Stimulated activated CD4-positive, alpha-beta T cell treated with anti-CD3 and anti-CD28 coated beads, Interleukin-1b, Interleukin-23, amount 100 ng/mL, for 1 hour (primary cell): ENCODE results near the gene KCTD17.

Experiments
- DNase-seq, 2 donors: peaks; one replicate each; pipeline ENCODE4 v3.0.0-alpha.2; 2020; ENCODE audit warnings: low read depth in 2 of 2

KCTD17 gene

DNA sequence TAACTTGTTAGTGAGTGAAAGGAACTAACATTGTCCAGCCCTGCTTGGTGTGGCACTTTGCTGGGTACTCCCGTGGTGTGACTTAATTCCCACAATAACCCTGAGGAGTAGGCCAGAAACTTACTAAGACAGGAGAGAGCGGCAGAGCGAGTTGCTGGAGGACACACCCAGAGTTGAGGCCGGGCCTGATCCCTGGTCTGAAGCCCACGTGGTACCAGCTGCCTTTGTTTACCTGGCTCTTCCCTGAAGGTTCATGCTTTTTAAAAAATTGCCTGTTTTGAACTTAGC is 31.4 kb upstream of the KCTD17 start:
- DNase-seq: no peak

DNA sequence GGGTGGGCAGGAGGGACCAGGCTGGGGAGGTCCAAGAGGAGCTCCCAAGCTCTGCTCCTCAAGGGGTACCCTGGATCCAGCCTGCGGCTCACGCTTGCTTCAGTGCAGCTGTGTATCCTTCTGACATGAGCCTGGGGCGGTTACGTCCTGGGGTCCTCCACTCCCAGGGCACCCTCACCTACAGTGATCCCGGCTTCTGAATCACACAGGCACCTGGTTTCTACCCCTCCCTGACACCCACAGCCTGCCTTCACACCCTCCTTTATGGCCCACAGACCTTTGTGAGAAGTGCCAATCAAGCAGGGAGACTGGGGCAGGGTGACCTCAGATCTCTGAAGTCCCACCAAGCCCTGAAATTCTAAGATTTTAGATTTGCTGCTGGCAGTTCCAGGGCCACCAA is 30.5 kb upstream of the KCTD17 start:
- DNase-seq: no peak

DNA sequence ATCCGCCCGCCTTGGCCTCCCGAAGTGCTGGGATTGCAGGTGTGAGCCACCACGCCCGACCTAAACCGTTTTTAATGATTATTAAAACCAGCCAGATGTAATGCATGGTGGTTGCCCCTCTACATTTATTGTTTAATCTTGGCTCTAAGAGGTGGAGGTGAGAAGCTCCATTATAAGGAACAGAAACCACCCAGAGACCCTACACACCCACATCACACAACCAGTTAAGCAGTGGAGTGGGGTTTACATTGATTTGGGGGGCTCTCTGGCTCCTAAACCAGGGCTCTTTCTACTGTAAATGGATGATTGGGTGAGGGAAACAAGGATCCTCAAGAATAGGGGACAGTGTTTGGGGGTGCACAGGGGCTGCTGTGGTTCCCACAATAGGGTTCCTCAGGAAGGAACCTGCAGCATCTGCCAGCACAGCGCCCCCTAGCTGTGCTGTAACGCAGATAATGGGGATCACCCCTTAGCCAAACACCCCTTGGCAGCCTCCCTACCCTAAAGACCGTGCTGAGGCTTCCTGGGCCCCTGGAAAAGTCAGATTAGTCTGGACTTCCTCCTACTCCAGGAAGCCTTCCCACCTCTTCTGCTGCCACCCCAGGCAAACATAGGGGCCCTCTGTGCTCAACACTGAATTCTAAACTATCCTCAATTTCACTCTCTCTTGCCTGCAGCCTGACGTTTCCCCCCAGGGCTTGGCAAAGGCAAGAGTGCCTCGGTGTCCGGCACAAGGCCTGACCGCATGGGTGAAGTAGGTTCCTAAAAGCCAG is 29.6 kb upstream of the KCTD17 start:
- DNase-seq: peak; percentile 27

DNA sequence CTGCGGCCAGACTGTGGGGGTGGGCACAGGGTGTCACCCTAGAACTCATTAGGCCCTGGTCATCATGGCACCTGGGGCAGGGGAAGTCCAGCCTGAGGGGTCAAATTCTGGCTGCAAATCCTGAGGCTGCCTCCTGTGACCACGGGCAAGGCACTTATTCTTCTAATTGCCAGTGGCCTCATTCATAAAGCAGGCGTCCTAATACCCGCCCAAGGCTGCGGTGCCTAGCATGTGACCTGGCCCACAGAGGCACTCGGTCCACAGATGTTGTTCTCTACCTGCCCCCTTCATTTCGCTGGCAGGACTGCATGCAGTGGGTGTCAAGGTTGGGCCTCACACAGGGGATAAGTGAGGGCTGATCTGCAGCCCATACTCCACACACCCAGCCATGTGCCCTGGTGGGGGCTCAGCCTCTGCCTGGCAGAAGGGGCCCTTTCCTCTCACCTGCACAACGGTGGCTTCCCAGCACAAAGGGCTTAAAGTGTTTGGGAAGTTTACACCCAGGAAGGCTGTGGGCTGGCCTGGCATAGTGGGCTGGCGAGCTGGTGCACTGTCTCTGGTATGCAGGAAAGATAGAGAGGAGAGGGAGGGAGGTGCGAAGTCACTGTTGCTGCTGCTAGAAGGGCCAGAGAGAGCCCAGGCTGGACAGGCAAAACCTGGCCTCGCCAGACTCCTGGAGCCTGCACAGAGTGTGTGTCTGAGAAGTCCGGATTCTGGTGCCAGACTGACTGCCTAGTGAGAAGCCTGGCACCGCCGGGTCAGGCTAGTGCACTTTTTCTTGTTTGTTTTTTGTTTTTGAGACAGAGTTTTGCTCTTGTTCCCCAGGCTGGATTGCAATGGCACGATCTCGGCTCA is 28.8 kb upstream of the KCTD17 start:
- no peak for DNase-seq

DNA sequence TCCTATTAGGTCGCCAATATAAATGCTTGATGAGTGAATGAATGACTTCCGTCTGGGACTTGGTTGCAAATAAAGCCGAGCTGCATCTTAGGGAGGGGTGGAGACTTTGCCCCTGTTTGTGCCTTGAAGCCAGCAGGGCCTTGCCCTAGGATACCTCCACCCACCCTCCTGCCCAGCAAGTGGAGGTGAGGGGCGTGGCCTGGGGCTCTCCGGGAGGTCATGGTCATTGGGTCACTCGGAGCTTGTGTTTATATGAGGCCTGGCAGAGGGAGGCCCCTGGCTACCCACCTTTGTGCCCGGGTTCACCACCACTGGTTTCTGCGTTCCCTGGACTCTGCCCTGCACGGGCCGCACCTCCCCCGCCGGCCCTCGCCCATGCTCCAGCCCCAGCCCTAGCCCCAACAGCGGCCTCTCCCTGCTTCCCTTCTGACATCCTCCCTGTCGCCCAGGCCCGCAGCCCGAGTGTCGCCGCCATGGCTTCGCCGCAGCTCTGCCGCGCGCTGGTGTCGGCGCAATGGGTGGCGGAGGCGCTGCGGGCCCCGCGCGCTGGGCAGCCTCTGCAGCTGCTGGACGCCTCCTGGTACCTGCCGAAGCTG is 27.7 kb upstream of the KCTD17 start:
- DNase-seq: no peak

DNA sequence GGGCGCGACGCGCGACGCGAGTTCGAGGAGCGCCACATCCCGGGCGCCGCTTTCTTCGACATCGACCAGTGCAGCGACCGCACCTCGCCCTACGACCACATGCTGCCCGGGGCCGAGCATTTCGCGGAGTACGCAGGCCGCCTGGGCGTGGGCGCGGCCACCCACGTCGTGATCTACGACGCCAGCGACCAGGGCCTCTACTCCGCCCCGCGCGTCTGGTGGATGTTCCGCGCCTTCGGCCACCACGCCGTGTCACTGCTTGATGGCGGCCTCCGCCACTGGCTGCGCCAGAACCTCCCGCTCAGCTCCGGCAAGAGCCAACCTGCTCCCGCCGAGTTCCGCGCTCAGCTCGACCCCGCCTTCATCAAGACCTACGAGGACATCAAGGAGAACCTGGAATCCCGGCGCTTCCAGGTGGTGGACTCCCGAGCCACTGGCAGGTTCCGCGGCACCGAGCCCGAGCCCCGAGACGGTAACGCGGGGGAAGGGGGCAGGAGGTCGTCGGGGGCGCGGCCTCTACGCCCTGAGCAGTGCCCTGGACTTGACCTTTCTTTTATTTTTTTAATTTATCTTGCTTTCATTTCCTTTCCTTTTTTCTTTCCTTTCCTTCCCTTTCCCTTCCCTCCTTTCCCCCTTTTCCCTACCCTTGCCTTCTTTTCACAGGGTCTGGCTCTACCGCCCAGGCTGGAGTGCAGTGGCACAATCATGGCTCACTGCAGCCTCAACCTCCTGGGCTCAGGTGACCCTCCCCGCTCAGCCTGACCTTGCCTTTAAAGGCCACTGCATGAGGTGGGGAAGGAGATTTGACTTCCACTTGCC is 27.0 kb upstream of the KCTD17 start:
- no peak for DNase-seq

DNA sequence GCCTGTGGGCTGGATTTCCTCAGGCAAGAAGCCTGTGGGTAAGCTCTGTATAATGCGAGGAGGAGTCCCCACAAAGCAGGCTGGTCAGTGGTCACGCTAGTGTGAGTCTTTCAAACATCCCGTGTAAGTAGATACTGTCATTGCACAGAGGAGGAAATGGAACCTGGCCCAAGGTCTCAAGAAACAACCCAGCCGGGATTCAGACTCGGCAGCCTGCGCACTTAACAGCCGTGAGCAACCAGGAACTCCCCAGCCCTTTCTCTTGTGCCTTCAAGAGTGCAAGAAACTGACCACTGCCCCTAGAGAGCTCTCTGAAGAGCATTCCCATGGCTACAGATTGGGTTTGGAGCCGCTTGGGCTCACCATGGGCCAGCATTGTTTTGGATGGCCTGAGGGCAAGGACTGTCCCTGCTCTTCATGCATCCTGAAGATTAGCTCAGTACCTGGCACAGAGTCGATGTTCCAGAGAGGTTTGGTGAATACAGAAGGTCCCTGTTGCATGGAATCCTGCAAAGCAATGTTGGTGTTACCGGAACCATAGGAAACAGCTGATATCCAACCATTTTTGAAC is 26.0 kb upstream of the KCTD17 start:
- DNase-seq: no peak

DNA sequence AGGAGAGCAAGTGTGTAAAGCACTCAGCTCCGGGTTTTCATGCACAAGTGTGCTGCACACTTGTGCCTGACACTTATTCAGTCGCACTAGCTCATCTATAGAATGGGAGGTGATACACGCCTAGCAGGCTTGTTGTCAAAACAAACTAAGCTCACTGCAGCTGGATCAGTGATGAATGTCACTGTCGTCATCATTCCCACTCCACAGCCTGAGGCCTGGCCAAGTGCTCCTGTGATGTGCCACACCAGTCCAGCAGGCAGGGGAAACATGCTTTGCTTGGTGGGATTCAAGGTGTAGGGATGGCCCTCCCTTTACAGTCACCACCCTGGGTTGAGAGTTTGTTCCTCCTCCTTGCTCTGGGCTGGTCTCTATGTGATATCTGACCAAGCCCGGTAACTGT is 25.2 kb upstream of the KCTD17 start:
- DNase-seq: no peak

DNA sequence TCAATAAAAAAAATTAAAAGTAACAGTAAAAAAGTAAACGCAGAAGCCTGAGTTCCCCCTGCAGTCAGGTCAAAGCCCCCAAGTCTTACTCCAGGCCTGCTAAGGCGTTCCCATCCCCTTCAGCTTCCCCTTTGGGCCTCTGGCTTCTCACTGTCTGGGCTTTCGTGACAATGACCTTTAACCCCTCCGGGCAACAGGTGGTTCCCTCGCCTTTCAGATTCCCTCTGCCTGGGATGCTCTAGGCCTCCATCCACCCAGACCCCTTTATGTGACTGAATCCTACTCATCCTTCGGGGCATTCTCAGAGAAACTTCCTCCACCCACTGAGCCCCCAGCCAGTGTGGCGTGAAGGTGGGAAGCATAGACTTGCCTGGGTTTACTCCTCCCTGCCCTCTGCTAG is 24.0 kb upstream of the KCTD17 start:
- no peak for DNase-seq

DNA sequence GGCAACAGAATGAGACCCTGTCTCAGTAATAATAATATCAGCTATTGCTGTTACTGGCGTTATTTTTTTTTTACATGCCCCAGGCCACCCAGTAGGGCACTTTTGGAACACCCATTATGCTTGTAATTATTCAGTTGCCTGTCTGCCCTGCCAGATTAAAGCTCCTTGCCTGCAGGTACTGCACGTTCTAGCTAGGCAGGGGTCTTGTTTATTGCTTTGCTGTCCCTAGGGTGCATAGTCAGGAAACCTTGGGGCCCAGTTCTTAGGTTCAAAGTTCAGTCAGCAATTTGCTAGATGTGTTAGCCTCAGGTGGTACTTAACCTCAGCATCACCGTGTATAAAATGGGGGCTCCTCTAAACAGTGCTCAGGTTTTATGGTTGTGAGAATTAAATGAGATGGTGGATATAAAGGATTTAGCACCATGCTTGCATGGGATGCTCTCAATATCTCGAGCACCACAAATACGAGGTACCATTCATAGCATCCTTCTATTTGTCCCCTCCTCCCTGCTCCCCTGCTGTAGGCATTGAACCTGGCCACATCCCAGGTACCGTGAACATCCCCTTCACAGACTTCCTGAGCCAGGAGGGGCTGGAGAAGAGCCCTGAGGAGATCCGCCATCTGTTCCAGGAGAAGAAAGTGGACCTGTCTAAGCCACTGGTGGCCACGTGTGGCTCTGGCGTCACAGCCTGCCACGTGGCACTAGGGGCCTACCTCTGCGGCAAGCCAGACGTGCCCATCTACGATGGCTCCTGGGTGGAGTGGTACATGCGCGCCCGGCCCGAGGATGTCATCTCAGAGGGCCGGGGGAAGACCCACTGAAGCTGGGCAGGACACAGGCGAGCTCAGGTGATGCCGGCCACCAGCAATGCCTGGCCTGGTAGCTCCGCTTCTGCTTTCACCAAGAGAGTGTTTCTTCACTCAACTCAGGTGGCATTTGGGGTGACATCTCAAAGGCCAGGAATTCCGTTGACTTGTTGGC is 22.6 kb upstream of the KCTD17 start:
- no peak for DNase-seq

DNA sequence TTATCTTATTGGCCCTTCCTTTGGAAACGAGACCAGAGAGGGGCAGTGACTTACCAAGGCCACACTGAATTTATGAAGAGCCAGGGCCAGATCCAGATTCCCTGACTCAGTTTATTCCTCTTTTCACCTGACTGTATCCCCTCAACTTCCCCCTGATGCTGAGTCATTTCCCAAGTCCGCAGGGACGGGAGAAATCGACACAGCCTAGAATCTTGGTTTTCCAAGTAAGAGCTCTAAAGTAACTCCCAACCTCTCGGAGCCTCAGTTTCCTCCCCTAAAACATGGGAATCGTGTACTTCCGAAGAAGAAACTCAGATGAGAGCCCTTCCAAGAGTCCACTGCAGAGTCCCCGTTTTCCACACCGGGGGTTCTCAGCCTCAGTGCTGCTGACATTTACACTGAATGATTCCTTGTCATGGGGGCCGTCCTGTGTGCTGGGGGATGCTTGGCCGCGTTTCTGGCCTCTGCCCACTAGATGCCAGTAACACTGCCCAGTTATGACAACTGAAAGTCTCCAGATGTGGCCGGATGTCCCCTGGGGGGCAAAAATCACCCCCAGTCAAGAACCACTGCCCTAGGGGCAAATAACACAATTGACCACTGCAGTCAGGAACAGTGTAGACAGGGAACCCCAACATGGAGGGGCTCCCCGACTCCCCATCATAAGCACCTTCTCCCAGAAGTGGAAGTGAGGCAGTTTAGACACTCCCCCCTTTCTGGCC is 20.8 kb upstream of the KCTD17 start:
- no peak for DNase-seq

DNA sequence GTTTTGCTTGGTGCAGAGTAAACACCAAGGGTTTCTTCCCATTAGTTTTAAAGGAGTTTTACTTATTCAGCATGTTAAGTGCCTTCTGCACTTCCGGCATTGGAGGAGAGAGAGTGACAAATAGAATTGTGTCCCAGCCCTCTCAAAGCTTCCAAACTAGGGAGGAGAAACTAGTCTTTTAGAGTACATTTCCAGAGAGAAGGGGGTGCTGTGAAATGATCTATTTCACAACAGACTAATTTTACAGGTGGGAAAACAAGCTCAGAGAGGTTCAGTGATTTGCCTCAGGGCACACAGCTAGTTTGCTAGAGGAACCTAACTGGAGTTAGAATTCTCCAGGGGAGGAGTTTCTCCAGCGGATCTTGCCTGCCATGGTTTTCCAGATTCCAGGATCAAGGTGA is 19.4 kb upstream of the KCTD17 start:
- no peak for DNase-seq

DNA sequence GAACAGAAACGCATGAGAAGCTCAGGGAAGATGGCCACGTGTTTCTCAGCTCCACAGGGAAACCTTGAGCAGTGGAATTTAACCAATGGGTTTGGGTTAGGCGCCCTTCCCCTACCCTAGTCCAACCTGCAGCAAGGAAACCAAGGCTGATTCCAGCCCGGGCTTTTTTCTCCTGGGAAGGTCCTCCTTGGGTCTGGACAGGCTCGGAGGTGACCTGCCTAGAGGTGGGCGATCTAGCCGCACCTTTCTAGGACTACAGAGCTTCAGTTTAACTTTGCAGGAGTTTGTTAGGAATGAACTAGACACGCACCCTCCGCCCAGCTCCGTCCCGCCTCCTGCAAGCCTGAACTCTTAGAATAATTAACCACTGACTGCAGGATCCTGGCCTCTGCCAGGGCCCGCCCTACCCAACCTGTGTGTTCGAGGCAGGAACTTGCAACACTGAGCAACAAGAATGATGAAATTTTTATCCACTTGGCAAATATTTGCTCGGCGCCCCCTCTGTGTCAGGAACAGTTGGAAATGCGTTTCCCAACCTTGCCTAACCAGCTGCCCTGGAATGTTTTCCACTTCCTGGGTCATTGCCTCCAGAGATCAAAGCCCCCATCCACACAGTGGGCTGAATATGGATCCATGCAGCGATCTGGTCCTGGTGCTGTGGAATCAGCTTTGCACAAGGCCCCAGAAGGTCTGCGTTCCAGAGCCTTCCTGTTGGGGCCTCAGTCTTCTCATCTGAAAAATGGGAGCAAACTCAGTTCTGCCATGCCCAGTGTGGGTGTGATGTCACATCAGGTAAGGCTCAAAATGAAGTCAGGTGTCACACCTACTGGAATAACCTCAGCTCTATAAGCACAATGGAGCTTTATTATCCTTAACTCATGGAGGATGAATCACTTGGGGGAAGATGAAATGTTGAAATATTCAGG is 18.7 kb upstream of the KCTD17 start:
- no peak for DNase-seq

DNA sequence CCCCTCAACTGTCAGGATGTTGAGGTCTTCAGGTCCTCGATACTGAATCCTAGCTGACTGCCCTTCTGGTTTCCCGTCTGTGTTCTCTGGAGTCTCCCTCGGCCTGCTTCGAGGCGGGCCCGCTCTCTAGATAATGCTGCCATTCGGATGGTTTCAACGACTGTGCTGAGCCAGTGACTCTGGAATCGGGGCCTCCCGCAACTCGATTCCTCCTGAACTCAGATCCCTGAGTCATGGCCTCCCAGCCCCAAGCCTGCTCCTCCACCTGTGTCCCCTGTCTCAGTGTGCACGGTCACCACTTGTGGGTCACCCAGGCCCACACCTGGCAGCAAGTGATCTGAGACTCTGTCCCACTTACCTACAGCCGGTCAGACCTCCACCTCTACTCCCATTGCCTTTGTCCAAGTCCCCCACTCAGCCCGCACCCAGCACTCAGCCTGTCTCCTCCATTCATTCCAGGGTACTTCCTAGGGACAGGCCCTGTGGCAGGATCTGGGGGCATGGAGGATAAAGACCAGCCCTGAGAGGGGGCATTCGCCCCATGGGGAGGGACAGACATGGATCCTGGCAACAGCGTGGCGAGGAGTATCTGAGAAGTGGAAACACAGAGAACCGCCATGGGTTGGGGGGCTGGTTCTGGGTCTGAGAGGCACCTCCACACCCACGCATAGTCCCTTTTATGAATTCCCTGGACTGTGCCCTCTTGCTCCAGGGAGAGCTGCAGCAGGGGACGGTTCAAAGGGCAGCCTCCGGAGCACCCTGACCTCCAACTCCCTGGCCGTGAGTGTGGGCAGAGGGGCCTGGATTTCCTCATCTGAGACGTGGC is 17.7 kb upstream of the KCTD17 start:
- no peak for DNase-seq

DNA sequence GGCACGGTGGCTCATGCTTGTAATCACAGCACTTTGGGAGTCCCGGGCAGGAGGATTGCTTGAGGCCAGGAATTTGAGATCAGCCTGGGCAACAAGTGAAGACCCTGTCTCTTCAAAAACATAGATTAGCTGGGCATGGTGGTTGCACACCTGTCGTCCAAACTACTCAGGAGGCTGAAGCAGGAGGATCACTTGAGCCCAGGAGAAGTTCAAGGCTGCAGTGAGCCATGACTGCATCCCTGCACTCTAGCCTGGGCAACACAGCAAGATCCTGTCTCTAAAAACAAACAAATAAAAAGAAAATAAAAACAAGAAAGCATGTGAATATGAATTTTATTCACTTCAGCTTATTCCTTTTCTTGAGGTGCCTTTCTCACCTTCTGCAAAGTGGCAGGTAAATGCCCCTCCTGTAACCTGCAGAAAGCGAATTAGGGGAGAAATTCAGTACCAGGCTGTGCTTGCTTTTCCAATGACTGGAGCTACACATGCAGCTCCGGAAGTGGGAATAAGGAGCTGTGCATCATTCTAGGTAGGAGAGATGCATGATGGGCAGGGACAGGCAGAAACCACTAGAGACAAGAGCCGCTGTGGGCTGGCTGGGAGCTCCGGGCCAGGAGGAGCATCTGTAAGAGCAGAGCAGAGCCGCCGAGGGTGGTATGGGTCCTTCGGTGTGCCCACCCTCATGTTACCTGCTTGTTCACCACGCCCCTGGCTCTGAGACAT is 14.7 kb upstream of the KCTD17 start:
- no peak for DNase-seq

DNA sequence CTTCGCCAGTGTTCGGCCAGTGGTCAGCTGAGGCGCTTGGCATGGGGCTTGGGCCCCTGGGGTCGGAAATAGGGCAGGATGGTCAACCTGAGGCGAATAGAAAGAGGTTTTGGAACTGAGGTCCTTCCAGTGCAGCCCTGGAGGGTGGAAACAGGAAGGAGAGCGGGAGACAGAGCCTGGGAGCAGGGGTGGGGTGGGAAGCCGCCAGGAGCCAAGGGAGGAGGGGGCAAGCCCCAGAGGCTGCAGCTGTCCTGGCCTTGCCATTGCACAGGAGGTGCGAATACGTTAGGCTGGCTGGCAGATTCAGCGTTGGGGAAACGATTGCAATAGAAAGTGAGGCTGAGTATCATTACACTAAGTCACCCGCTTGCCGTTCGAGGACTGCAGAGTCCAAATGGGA is 13.9 kb upstream of the KCTD17 start:
- no peak for DNase-seq

DNA sequence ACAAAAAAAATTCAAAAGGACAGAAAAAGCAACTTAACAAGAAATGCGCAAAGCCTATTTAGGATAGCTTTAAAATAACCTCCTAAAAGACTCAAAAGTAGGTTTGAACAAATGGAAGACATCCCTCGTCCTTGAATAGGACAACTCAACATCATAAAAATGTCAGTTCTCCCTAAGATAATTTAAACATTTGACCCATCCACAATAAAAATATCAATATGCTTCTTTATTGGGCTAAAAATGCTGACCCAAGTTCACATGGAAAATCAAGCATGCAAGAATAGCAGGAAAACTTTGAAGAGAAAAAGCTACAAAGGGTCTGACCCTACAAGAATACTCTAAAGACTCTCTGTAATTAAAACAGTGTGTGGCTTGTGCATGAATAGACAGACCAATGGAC is 12.1 kb upstream of the KCTD17 start:
- DNase-seq: no peak
